Neural crest cell (in vitro differentiated cells): ENCODE data around the gene RIMS3. TPM values are rescaled to one million over a fixed set of nuclear protein-coding genes. Genes with fewer than 3 reads are reported as not detected.
A peak's percentile ranks its signal among the peaks of the same experiment; 100 is the strongest.

Source experiments
- DNase-seq: peaks from one replicate; pipeline ENCODE4 v3.0.0; 2021; ENCODE audit warnings: low read depth, mixed read lengths, low spot score
- H3K27ac Mint-ChIP-seq: one replicate; pipeline ENCODE4 v1.8.0; 2021; ENCODE audit warnings: mild to moderate bottlenecking, mixed read lengths; ENCODE audit not compliant: unreplicated experiment
- H3K27me3 Mint-ChIP-seq: 2 replicates; pipeline ENCODE4 v1.8.0; 2021; ENCODE audit warnings: low read depth, mild to moderate bottlenecking, mixed read lengths
- H3K36me3 Mint-ChIP-seq: 2 replicates; pipeline ENCODE4 v1.8.0; 2021; ENCODE audit warnings: low read depth, mild to moderate bottlenecking, mixed read lengths
- H3K4me1 Mint-ChIP-seq: 2 replicates; pipeline ENCODE4 v1.8.0; 2021; ENCODE audit warnings: mixed read lengths
- H3K4me3 Mint-ChIP-seq: one replicate; pipeline ENCODE4 v1.8.0; 2021; ENCODE audit warnings: mild to moderate bottlenecking, mixed read lengths
- H3K9me3 Mint-ChIP-seq: 2 replicates; pipeline ENCODE4 v1.8.0; 2021; ENCODE audit warnings: mixed read lengths
- CTCF ChIP-seq: fragments of 200-600 bp; sonication (generic); conservative IDR thresholded peaks from 2 replicates; pipeline ENCODE4 v1.5.0; 2021; ENCODE audit warnings: antibody characterized with exemption, mild to moderate bottlenecking
- total RNA-seq: library from RNA; stranded (reverse); gene quantifications from 2 replicates; pipeline ENCODE4 v1.2.1, GENCODE V29; 2021

Gene RIMS3
- total RNA-seq, 1 donor from 2014 or later: 22.4 TPM

GRCh38 chr1:40664167-40664537 is 1.3 kb downstream of the RIMS3 start:
- H3K4me1 Mint-ChIP-seq: peaks cover 40% of the 10 kb centered on the region
- H3K4me3 Mint-ChIP-seq: peak overlapping the region; percentile 87
- no peak for TF ChIP-seq CTCF
- H3K9me3 Mint-ChIP-seq: no peaks in the 10 kb centered on the region
- H3K27me3 Mint-ChIP-seq: no peaks in the 10 kb centered on the region
- no peak for DNase-seq
- H3K36me3 Mint-ChIP-seq: no peaks in the 10 kb centered on the region
- H3K27ac Mint-ChIP-seq: no peak overlapping the region

GRCh38 chr1:40663324-40664166 is 1.9 kb downstream of the RIMS3 start:
- H3K9me3 Mint-ChIP-seq: no peaks in the 10 kb centered on the region
- H3K27ac Mint-ChIP-seq: no peak overlapping the region
- no peak for TF ChIP-seq CTCF
- peak overlapping the region; percentile 86 for H3K4me3 Mint-ChIP-seq
- H3K4me1 Mint-ChIP-seq: peaks cover 34% of the 10 kb centered on the region
- no peaks in the 10 kb centered on the region for H3K36me3 Mint-ChIP-seq
- H3K27me3 Mint-ChIP-seq: no peaks in the 10 kb centered on the region
- DNase-seq: no peak

DNA sequence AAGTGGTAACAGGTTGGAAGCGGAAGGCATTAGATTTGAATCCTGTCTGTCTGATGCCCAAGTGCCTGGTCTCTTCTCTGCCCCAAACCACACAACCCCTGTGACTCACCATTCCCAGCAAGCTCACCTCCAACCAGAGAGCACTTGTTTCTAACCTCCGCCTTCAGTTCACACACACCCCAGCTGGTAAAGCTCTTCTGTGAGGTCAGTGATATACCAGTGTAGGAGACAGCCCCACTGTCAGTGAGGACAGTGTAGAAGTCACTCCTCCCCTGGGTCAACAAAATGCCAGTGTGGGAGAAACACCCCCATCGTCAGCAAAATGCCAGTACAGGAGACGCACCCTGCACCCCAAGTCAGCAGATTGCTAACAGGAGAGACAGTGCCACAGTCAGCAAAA is 2.6 kb downstream of the RIMS3 start:
- peaks cover 33% of the 10 kb centered on the region for H3K4me1 Mint-ChIP-seq
- TF ChIP-seq CTCF: no peak
- H3K27me3 Mint-ChIP-seq: no peaks in the 10 kb centered on the region
- no peak for DNase-seq
- H3K9me3 Mint-ChIP-seq: no peaks in the 10 kb centered on the region
- H3K4me3 Mint-ChIP-seq: peak overlapping the region; percentile 86
- H3K36me3 Mint-ChIP-seq: no peaks in the 10 kb centered on the region
- H3K27ac Mint-ChIP-seq: no peak overlapping the region

- Mint-ChIP-seq H3K27ac (no peak overlapping the region), H3K27me3 (no peaks in the 10 kb centered on the region), H3K4me1 (peaks cover 34% of the 10 kb centered on the region), H3K4me3 (peak overlapping the region; percentile 67), H3K36me3 (no peaks in the 10 kb centered on the region), H3K9me3 (no peaks in the 10 kb centered on the region)
- no peak for DNase-seq
- no peak for TF ChIP-seq CTCF
Observed at GRCh38 chr1:40662151-40662550, 3.3 kb downstream of the RIMS3 start.

GRCh38 chr1:40661678-40662077 is 3.8 kb downstream of the RIMS3 start:
- no peak for TF ChIP-seq CTCF
- H3K9me3 Mint-ChIP-seq: no peaks in the 10 kb centered on the region
- no peaks in the 10 kb centered on the region for H3K27me3 Mint-ChIP-seq
- peak overlapping the region; percentile 67 for H3K4me3 Mint-ChIP-seq
- H3K27ac Mint-ChIP-seq: no peak overlapping the region
- peaks cover 39% of the 10 kb centered on the region for H3K4me1 Mint-ChIP-seq
- no peaks in the 10 kb centered on the region for H3K36me3 Mint-ChIP-seq
- DNase-seq: no peak
